ENCODE data around the gene EVI5. TPM values are rescaled to one million over a fixed set of nuclear protein-coding genes. Genes with fewer than 3 reads are reported as not detected.

EVI5 gene
- total RNA-seq, 1 donor from 2014 or later = 20.0 TPM

Other genes with a start within 250 kb of the EVI5 start
- 601 TPM for gene RPL5, start 46.9 kb upstream of the EVI5 start, total RNA-seq
- gene DIPK1A, start 176.4 kb upstream of the EVI5 start, total RNA-seq = 6.7 TPM